ENCODE measurements around the gene FSCB.

FSCB gene

GRCh38 chr14:44477953-44478352 lies 29.1 kb downstream of the FSCB start:
- H3K9me3 ChIP-seq (ENCODE audit: control insufficient read depth, low read length): no peaks in the 10 kb centered on the region
- WGBS, 2 experiments (ENCODE audit: insufficient coverage in 2 of 2): no CpG with 5 or more reads among the region's 1 CpG
- no peaks in the 10 kb centered on the region for H3K4me1 ChIP-seq (ENCODE audit: control insufficient read depth, insufficient read depth, low read length, poor library complexity, severe bottlenecking)
- H3K36me3 ChIP-seq (ENCODE audit: control insufficient read depth, insufficient read depth, low read length): no peaks in the 10 kb centered on the region
- H3K4me3 ChIP-seq (ENCODE audit: extremely low read depth, insufficient read depth, low read length, poor library complexity, severe bottlenecking): no peak overlapping the region
- H3K27ac ChIP-seq (ENCODE audit: low read depth, low read length, severe bottlenecking): no peak overlapping the region

- Histone ChIP-seq H3K4me3 (ENCODE audit: extremely low read depth, insufficient read depth, low read length, poor library complexity, severe bottlenecking) (no peak overlapping the region), H3K9me3 (ENCODE audit: control insufficient read depth, low read length) (no peaks in the 10 kb centered on the region), H3K27ac (ENCODE audit: low read depth, low read length, severe bottlenecking) (no peak overlapping the region), H3K4me1 (ENCODE audit: control insufficient read depth, insufficient read depth, low read length, poor library complexity, severe bottlenecking) (no peaks in the 10 kb centered on the region), H3K36me3 (ENCODE audit: control insufficient read depth, insufficient read depth, low read length) (no peaks in the 10 kb centered on the region)
Observed at GRCh38 chr14:44468771-44469170, 38.3 kb downstream of the FSCB start.

DNA sequence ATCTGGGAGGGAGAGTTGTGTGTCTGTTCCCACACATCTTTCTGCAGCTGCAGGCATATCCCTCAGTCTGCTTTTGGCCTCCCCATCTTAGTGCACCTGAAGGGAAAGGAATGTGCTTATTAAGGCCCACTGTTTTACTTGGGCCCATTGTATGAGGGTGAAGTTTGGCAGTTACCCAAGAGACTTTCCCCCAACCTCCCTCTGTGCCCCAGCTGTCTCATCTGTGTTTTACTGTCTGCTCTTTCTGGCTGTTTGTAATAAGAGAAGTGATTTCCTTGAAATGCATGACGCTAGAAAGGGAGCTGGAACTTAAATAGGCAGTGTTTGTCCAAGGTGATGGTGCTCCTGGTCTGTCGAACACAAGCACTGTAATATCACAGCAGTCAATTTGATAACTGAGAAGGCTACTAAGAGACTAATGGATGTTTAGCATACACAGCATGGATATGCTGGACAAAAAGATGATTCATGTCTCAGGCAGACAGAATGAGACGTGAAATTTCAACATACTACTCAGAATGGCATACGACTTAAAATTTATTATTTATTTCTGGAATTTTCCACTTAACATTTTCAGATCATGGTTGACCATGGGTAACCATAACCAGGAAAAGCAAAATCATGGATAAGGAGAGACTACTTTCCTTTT lies 43.6 kb downstream of the FSCB start:
- no peak overlapping the region for H3K27ac ChIP-seq (ENCODE audit: low read depth, low read length, severe bottlenecking)
- no peak overlapping the region for H3K4me3 ChIP-seq (ENCODE audit: extremely low read depth, insufficient read depth, low read length, poor library complexity, severe bottlenecking)
- H3K4me1 ChIP-seq (ENCODE audit: control insufficient read depth, insufficient read depth, low read length, poor library complexity, severe bottlenecking): no peaks in the 10 kb centered on the region
- no peaks in the 10 kb centered on the region for H3K9me3 ChIP-seq (ENCODE audit: control insufficient read depth, low read length)
- no peaks in the 10 kb centered on the region for H3K36me3 ChIP-seq (ENCODE audit: control insufficient read depth, insufficient read depth, low read length)
- WGBS, 2 experiments (ENCODE audit: insufficient coverage in 2 of 2): 83 to 85% methylated on average over 1 to 2 of the region's 4 CpGs

- Histone ChIP-seq H3K36me3 (ENCODE audit: control insufficient read depth, insufficient read depth, low read length) (no peaks in the 10 kb centered on the region), H3K9me3 (ENCODE audit: control insufficient read depth, low read length) (no peaks in the 10 kb centered on the region), H3K4me3 (ENCODE audit: extremely low read depth, insufficient read depth, low read length, poor library complexity, severe bottlenecking) (no peak overlapping the region), H3K4me1 (ENCODE audit: control insufficient read depth, insufficient read depth, low read length, poor library complexity, severe bottlenecking) (no peaks in the 10 kb centered on the region), H3K27ac (ENCODE audit: low read depth, low read length, severe bottlenecking) (no peak overlapping the region)
- 89% methylated on average over 1 of the region's 1 CpG; no CpG with 5 or more reads in 1 of the 2 experiments for WGBS, 2 experiments (ENCODE audit: insufficient coverage in 2 of 2)
Observed at GRCh38 chr14:44462381-44462780, 44.7 kb downstream of the FSCB start.

- H3K9me3 ChIP-seq (ENCODE audit: control insufficient read depth, low read length): no peaks in the 10 kb centered on the region
- WGBS, 2 experiments (ENCODE audit: insufficient coverage in 2 of 2): no CpG with 5 or more reads among the region's 2 CpGs
Observed at GRCh38 chr14:44461811-44462210, 45.3 kb downstream of the FSCB start.

More at GRCh38 chr14:44461811-44462210, 45.3 kb downstream of the FSCB start:
- H3K4me3 ChIP-seq (ENCODE audit: extremely low read depth, insufficient read depth, low read length, poor library complexity, severe bottlenecking): no peak overlapping the region
- H3K36me3 ChIP-seq (ENCODE audit: control insufficient read depth, insufficient read depth, low read length): no peaks in the 10 kb centered on the region
- H3K4me1 ChIP-seq (ENCODE audit: control insufficient read depth, insufficient read depth, low read length, poor library complexity, severe bottlenecking): no peaks in the 10 kb centered on the region
- H3K27ac ChIP-seq (ENCODE audit: low read depth, low read length, severe bottlenecking): no peak overlapping the region
